ENCODE data around the gene USH1G.
"Not testable (repeated sequence)": the region's sequence is repeated elsewhere in the genome, so short reads cannot be mapped to it uniquely, and the experiment has no call there.

Gene USH1G

DNA sequence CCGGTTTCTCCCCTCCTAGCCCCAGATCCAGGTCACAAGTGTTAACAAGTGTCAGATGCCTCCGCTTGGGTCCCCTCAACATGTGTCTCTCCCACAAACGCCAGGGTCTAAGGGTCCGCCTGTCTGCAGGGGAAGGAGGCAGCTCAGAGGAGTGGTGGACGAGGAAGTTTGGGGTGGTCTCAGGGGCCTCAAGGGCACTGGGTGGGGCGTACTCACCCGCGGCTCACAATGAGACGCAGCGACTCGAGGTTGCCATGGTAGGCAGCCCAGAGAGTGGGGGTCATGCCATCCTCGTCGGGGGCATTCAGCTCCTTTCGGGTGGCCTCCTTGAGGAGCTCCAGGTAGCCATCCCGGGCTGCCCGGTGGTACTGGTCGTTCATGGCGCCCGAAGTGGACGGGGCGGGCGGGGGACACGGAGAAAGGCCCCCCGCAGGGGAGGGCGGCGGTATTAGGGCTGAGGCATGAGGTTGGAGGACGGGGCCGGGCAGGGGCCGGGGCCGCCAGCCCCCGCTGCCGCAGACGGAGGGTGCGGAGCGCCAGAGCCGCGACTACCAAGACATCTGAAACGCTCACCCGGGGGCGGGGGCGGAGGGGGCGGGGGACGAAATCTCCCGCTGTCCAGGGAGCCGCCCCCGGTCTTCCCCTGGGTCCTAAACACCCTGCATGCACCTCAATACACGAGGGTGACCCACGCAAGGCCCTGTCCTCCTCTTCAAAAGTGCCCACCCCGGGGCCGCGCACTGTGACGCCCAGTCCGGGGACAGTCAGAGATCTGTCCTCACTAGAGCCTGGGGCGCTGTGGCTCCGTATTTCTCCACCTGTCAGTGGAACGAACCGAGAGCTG lies at the start of gene USH1G:
USH1G (minus strand) TSS at position 562 of the 844 bp plus-strand sequence; CDS start at position 380, 182 bp downstream.
- TF ChIP-seq, protein P1, sequence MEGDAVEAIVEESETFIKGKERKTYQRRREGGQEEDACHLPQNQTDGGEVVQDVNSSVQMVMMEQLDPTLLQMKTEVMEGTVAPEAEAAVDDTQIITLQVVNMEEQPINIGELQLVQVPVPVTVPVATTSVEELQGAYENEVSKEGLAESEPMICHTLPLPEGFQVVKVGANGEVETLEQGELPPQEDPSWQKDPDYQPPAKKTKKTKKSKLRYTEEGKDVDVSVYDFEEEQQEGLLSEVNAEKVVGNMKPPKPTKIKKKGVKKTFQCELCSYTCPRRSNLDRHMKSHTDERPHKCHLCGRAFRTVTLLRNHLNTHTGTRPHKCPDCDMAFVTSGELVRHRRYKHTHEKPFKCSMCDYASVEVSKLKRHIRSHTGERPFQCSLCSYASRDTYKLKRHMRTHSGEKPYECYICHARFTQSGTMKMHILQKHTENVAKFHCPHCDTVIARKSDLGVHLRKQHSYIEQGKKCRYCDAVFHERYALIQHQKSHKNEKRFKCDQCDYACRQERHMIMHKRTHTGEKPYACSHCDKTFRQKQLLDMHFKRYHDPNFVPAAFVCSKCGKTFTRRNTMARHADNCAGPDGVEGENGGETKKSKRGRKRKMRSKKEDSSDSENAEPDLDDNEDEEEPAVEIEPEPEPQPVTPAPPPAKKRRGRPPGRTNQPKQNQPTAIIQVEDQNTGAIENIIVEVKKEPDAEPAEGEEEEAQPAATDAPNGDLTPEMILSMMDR (IDR thresholded peaks at IDR 0.05; ENCODE audit: control insufficient read depth, extremely low read depth, insufficient read depth), result no peak
- DNase-seq (ENCODE audit: low read depth), result no peak
- peak within 1 kb of the TSS; percentile 38 for H3K4me3 ChIP-seq (ENCODE audit: low read depth, low read length)

- H3K4me3 ChIP-seq (ENCODE audit: low read depth, low read length), result peak within 1 kb of the TSS; percentile 87
- peak; percentile 46 for DNase-seq (ENCODE audit: low read depth)
- TF ChIP-seq, protein P1 (IDR thresholded peaks at IDR 0.05; ENCODE audit: control insufficient read depth, extremely low read depth, insufficient read depth), result no peak
Observed at GRCh38 chr17:74972107-74972972, 49.3 kb upstream of the USH1G start, which contains the start of gene HID1. Gene HID1 (minus strand): TSS chr17:74972759. CDS start chr17:74972656, 103 bp downstream.

GRCh38 chr17:74971842-74972106 lies 48.7 kb upstream of the USH1G start:
- no peak for DNase-seq (ENCODE audit: low read depth)
- peak overlapping the region; percentile 87 for H3K4me3 ChIP-seq (ENCODE audit: low read depth, low read length)
- TF ChIP-seq, protein P1 (IDR thresholded peaks at IDR 0.05; ENCODE audit: control insufficient read depth, extremely low read depth, insufficient read depth), result no peak

- peak overlapping the region; percentile 87 for H3K4me3 ChIP-seq (ENCODE audit: low read depth, low read length)
- TF ChIP-seq, protein P1 (IDR thresholded peaks at IDR 0.05; ENCODE audit: control insufficient read depth, extremely low read depth, insufficient read depth), result no peak
- no peak for DNase-seq (ENCODE audit: low read depth)
Observed at GRCh38 chr17:74971069-74971841, 48.2 kb upstream of the USH1G start.

DNA sequence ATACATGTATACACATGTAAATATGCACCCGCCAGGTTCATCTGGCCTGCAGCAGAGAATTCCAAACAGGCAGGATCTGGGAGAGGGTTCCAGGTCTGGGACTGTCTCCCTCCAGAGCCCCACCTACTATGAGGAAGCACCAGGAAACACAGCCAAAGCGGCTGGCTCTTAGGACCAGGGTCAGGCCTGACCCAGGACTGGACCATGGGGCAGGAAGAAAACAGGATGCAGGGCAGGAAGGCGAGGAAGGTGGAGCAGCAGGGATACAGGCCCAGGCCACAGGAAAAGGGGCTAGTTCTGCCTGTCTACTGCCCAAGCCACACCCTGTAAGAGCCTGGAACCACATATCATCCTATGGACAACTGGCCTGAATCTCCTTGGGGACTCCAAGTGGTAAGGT lies 47.3 kb upstream of the USH1G start:
- TF ChIP-seq, protein P1 (IDR thresholded peaks at IDR 0.05; ENCODE audit: control insufficient read depth, extremely low read depth, insufficient read depth), result no peak
- DNase-seq (ENCODE audit: low read depth), result no peak
- peak overlapping the region; percentile 87; the same call in 1 of the 2 replicates for H3K4me3 ChIP-seq (ENCODE audit: low read depth, low read length)

DNA sequence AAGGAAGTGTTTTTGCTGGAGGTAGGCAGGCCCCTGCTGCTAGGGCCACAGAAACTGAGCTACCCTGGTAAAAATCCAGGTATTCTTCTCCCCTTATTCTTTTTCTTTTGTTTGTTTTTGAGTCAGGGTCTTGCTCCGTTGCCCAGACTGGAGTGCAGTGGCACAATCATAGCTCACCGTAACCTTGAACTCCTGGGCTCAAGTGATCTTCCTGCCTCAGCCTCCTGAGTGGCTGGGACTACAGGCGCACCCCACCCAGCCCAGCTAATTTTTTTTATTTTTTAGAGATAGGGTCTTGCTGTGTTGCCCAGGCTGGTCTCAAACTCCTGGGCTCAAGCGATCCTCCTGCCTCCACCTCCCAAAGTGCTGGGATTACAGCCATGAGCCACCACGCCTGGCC lies 46.4 kb upstream of the USH1G start:
- not testable (repeated sequence) for H3K4me3 ChIP-seq (ENCODE audit: low read depth, low read length); DNase-seq (ENCODE audit: low read depth)
